Right atrium auricular region (tissue), 2 donors: ENCODE data around the gene MYOM1. TPM values are rescaled to one million over a fixed set of nuclear protein-coding genes. Genes with fewer than 3 reads are reported as not detected.
"Not testable (repeated sequence)": the region's sequence is repeated elsewhere in the genome, so short reads cannot be mapped to it uniquely, and the experiment has no call there.

Source experiments
- DNase-seq: peaks from one replicate; pipeline ENCODE4 v3.0.0-alpha.2; 2019; ENCODE audit warnings: low spot score
- H3K27ac ChIP-seq, 2 donors: fragments of 200-600 bp; sonication (generic); 1 replicate in 1 of 2; 2 replicates in 1 of 2; pipeline ENCODE4 v1.5.1; 2016 to 2019
- H3K27me3 ChIP-seq, 2 donors: fragments of 200-600 bp; sonication (generic); one replicate each; pipeline versions ENCODE4 v1.5.1 to v1.6.0; 2017 to 2019
- H3K36me3 ChIP-seq: fragments of 200-600 bp; sonication (generic); one replicate; pipeline ENCODE4 v1.5.1; 2016
- H3K4me1 ChIP-seq, 2 donors: fragments of 200-600 bp; sonication (generic); one replicate each; pipeline versions ENCODE4 v1.5.1 to v1.6.0; 2017 to 2019
- H3K4me3 ChIP-seq, 2 donors: fragments of 200-600 bp; sonication (generic); 1 replicate in 1 of 2; 2 replicates in 1 of 2; pipeline ENCODE4 v1.5.1; 2017 to 2019; ENCODE audit warnings: mild to moderate bottlenecking in 1 of 2, moderate library complexity in 1 of 2
- H3K9me3 ChIP-seq, 2 donors: fragments of 200-600 bp; sonication (generic); one replicate each; pipeline ENCODE4 v1.5.1; 2019
- CTCF ChIP-seq, 2 donors: fragments of 200-600 bp; sonication (generic); IDR thresholded peaks; one replicate each; pipeline ENCODE4 v1.5.1; 2019; ENCODE audit warnings: antibody characterized with exemption in 2 of 2
- total RNA-seq, 2 donors: library from RNA; depleted of rRNA; stranded (reverse); fragments of >200 nt; gene quantifications; one replicate each; pipeline ENCODE4 v1.1.0, GENCODE V29; 2016

Gene MYOM1
- total RNA-seq, 2 donors from 2014 or later, result 357 to 410 TPM

- TF ChIP-seq CTCF (IDR thresholded peaks at IDR 0.05), result no peak
- Histone ChIP-seq H3K27me3 (no peaks in the 10 kb centered on the region), H3K4me3 (no peak overlapping the region), H3K9me3 (no peaks in the 10 kb centered on the region), H3K36me3 (no peaks in the 10 kb centered on the region), H3K4me1 (peaks cover 0 to 23% of the 10 kb centered on the region in 2 donors), H3K27ac (no peak overlapping the region)
- no peak for DNase-seq
These were observed 194.2 kb downstream of the MYOM1 start for GRCh38 chr18:3025544-3025943.

GRCh38 chr18:3023603-3024002 is 196.2 kb downstream of the MYOM1 start:
- not testable (repeated sequence) for DNase-seq, H3K36me3 ChIP-seq, H3K4me3 ChIP-seq, H3K27me3 ChIP-seq, H3K27ac ChIP-seq, H3K9me3 ChIP-seq
- H3K4me1 ChIP-seq, result peaks cover 0 to 12% of the 10 kb centered on the region in 2 donors

Other genes with a start within 250 kb of the MYOM1 start
- gene LPIN2, start 206.8 kb downstream of the MYOM1 start, total RNA-seq, result 10 to 100 TPM; 15.5 to 19.0 TPM
- 1,000 to 10,000 TPM; 1,108 to 5,712 TPM for gene MYL12A, start 27.8 kb upstream of the MYOM1 start, total RNA-seq
- gene MYL12B, start 42.2 kb upstream of the MYOM1 start, total RNA-seq, result 100 to 1,000 TPM; 180 to 231 TPM
- 10 to 100 TPM; 32.1 to 44.8 TPM for gene TGIF1, start 230.2 kb upstream of the MYOM1 start, total RNA-seq